PC-9 (cell line): ENCODE results near the gene HEBP1. TPM values are rescaled to one million over a fixed set of nuclear protein-coding genes. Genes with fewer than 3 reads are reported as not detected.

Experiments
- BruUV-seq: library from RNA; stranded (reverse); fragments of 400-500 nt; replicated peaks from 2 replicates; lab custom pipeline; 2021; lab: Mats Ljungman, UMichigan
- CTCF ChIA-PET: fragments of 300-600 bp; sonication (Branson Sonifier 250); formaldehyde crosslinking; loops from one replicate; lab custom pipeline; 2022; ENCODE audit warnings: antibody characterized with exemption; lab: Charles Lee
- POLR2A ChIA-PET: fragments of 300-600 bp; sonication (Branson Sonifier 250); formaldehyde crosslinking; loops from one replicate; lab custom pipeline; 2022; ENCODE audit warnings: antibody characterized with exemption; ENCODE audit not compliant: unreplicated experiment; lab: Charles Lee
- DNase-seq, 2 experiments: peaks; one replicate each; pipeline versions ENCODE4 v3.0.0 to v3.0.0-alpha.2; 2015 to 2022; ENCODE audit warnings: mixed read lengths in 1 of 2
- H2AFZ ChIP-seq: fragments of 200-600 bp; sonication (generic); 2 replicates; pipeline ENCODE4 v1.8.1; 2017; ENCODE audit warnings: antibody characterized with exemption
- H3F3A ChIP-seq: fragments of 200-600 bp; sonication (generic); 2 replicates; pipeline ENCODE4 v1.8.1; 2017; ENCODE audit warnings: antibody characterized with exemption, mild to moderate bottlenecking, low read depth; ENCODE audit not compliant: insufficient read depth
- H3K27ac ChIP-seq: fragments of 200-600 bp; sonication (generic); 2 replicates; pipeline ENCODE4 v1.6.1; 2016; ENCODE audit warnings: mixed run types
- H3K27me3 ChIP-seq: fragments of 200-600 bp; sonication (generic); 2 replicates; pipeline ENCODE4 v1.6.1; 2016; ENCODE audit warnings: low read depth, mixed run types; ENCODE audit not compliant: insufficient read depth
- H3K36me3 ChIP-seq: fragments of 200-600 bp; sonication (generic); 2 replicates; pipeline ENCODE4 v1.6.1; 2016; ENCODE audit warnings: low read depth, mixed run types
- H3K4me1 ChIP-seq: fragments of 200-600 bp; sonication (generic); replicated peaks from 2 replicates; pipeline ENCODE4 v1.6.1; 2016; ENCODE audit warnings: mixed run types; ENCODE audit not compliant: insufficient read depth
- H3K4me2 ChIP-seq: fragments of 200-600 bp; sonication (generic); 2 replicates; pipeline ENCODE4 v1.6.1; 2017; ENCODE audit warnings: mixed run types
- H3K4me3 ChIP-seq: fragments of 200-600 bp; sonication (generic); 2 replicates; pipeline ENCODE4 v1.6.1; 2016; ENCODE audit warnings: mixed run types
- H3K79me2 ChIP-seq: fragments of 200-600 bp; sonication (generic); 2 replicates; pipeline ENCODE4 v1.6.1; 2017; ENCODE audit warnings: low read depth, mixed run types
- H3K9me2 ChIP-seq: fragments of 200-600 bp; sonication (generic); 2 replicates; pipeline ENCODE4 v1.8.1; 2017; ENCODE audit warnings: mild to moderate bottlenecking; ENCODE audit not compliant: insufficient read depth
- H3K9me3 ChIP-seq: fragments of 200-600 bp; sonication (generic); 2 replicates; pipeline ENCODE4 v1.8.1; 2016; ENCODE audit warnings: low read depth; ENCODE audit not compliant: insufficient read depth
- H4K20me1 ChIP-seq: fragments of 200-600 bp; sonication (generic); 2 replicates; pipeline ENCODE4 v1.8.1; 2017; ENCODE audit not compliant: insufficient read depth
- EZH2 ChIP-seq: fragments of 200-600 bp; sonication (generic); IDR thresholded peaks from 2 replicates; pipeline ENCODE4 v1.8.0; 2017; ENCODE audit warnings: antibody characterized with exemption, low read depth
- intact Hi-C: fragments of 100-400 bp; cut with micrococcal nuclease; formaldehyde crosslinking; loops from one replicate; pipeline ENCODE4 v1.10.0; 2022; ENCODE audit not compliant: unreplicated experiment
- total RNA-seq: library from RNA; stranded (reverse); gene quantifications from 2 replicates; pipeline ENCODE4 v1.2.3, GENCODE V29; 2021
- TF ChIP-seq, protein P1 (sequence below): fragments of 200-600 bp; sonication (generic); conservative IDR thresholded peaks from 2 replicates; pipeline ENCODE4 v1.6.1; 2017; ENCODE audit warnings: mixed run types, antibody characterized with exemption, mild to moderate bottlenecking, moderate library complexity

Gene HEBP1
- total RNA-seq, 1 experiment from 2014 or later: 148 TPM

DNA sequence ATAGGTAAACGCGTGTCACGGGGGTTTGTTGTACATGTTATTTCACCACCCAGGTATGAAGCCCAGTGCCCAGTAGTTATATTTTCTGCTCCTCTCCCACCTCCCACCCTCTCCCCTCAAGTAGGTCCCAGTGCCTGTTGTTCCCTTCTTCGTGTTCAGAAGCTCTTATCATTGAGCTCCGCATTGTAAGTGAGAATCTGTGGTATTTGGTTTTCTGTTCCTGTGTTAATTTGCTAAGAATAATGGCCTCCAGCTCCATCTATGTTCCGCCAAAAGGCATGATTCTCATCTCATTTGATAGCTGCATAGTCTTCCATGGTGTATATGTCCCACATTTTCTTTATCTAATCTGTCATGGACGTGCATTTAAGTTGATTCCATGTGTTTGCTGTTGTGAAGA, 41.2 kb downstream of the HEBP1 start:
- TF ChIP-seq, protein P1, sequence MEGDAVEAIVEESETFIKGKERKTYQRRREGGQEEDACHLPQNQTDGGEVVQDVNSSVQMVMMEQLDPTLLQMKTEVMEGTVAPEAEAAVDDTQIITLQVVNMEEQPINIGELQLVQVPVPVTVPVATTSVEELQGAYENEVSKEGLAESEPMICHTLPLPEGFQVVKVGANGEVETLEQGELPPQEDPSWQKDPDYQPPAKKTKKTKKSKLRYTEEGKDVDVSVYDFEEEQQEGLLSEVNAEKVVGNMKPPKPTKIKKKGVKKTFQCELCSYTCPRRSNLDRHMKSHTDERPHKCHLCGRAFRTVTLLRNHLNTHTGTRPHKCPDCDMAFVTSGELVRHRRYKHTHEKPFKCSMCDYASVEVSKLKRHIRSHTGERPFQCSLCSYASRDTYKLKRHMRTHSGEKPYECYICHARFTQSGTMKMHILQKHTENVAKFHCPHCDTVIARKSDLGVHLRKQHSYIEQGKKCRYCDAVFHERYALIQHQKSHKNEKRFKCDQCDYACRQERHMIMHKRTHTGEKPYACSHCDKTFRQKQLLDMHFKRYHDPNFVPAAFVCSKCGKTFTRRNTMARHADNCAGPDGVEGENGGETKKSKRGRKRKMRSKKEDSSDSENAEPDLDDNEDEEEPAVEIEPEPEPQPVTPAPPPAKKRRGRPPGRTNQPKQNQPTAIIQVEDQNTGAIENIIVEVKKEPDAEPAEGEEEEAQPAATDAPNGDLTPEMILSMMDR: no peak
- no peak for TF ChIP-seq EZH2
- Histone ChIP-seq H3K9me3 (no peaks in the 10 kb centered on the region), H3F3A (no peaks in the 10 kb centered on the region), H3K9me2 (no peaks in the 10 kb centered on the region), H2AFZ (no peak overlapping the region), H3K36me3 (no peaks in the 10 kb centered on the region), H3K4me3 (no peak overlapping the region), H4K20me1 (no peaks in the 10 kb centered on the region), H3K4me1 (no peaks in the 10 kb centered on the region), H3K4me2 (no peak overlapping the region), H3K27ac (no peak overlapping the region), H3K27me3 (no peaks in the 10 kb centered on the region), H3K79me2 (no peaks in the 10 kb centered on the region)
- intact Hi-C loops: no loop called here
- BruUV-seq: no TSS peak
- POLR2A ChIA-PET: no interaction called here
- no peak for DNase-seq
- CTCF ChIA-PET: no interaction called here

- H3F3A ChIP-seq: no peaks in the 10 kb centered on the region
- no peaks in the 10 kb centered on the region for H3K79me2 ChIP-seq
- CTCF ChIA-PET: interaction anchor here (0.6 kb wide), 1 partner anchor 301 kb away, joined by 5 read pairs; no protein-coding TSS in a partner anchor
- no peak overlapping the region for H3K4me2 ChIP-seq
- H3K27ac ChIP-seq: no peak overlapping the region
- H3K9me3 ChIP-seq: no peaks in the 10 kb centered on the region
- TF ChIP-seq EZH2: no peak
- TF ChIP-seq, protein P1: no peak
- no peaks in the 10 kb centered on the region for H3K4me1 ChIP-seq
- no peak overlapping the region for H2AFZ ChIP-seq
- no peaks in the 10 kb centered on the region for H3K27me3 ChIP-seq
- BruUV-seq: no TSS peak
- intact Hi-C loops: no loop called here
- DNase-seq: no peak
- no peaks in the 10 kb centered on the region for H4K20me1 ChIP-seq
- H3K36me3 ChIP-seq: no peaks in the 10 kb centered on the region
- H3K4me3 ChIP-seq: no peak overlapping the region
- no peaks in the 10 kb centered on the region for H3K9me2 ChIP-seq
- POLR2A ChIA-PET: interaction anchor here (0.5 kb wide), 1 partner anchor 218 kb away, joined by 5 read pairs; no protein-coding TSS in a partner anchor
Observed at GRCh38 chr12:12954878-12955625, 45.0 kb downstream of the HEBP1 start.

GRCh38 chr12:12954356-12954755, 45.7 kb downstream of the HEBP1 start:
- H3K4me2 ChIP-seq: no peak overlapping the region
- no peaks in the 10 kb centered on the region for H3K4me1 ChIP-seq
- H3K36me3 ChIP-seq: no peaks in the 10 kb centered on the region
- H3F3A ChIP-seq: no peaks in the 10 kb centered on the region
- no peaks in the 10 kb centered on the region for H3K79me2 ChIP-seq
- no peaks in the 10 kb centered on the region for H4K20me1 ChIP-seq
- no peaks in the 10 kb centered on the region for H3K9me3 ChIP-seq
- TF ChIP-seq, protein P1: no peak
- TF ChIP-seq EZH2: no peak
- H3K9me2 ChIP-seq: no peaks in the 10 kb centered on the region
- DNase-seq: no peak
- no peaks in the 10 kb centered on the region for H3K27me3 ChIP-seq
- POLR2A ChIA-PET: interaction anchor here (0.5 kb wide), 1 partner anchor 217 kb away, joined by 5 read pairs; no protein-coding TSS in a partner anchor
- intact Hi-C loops: no loop called here
- no peak overlapping the region for H2AFZ ChIP-seq
- no peak overlapping the region for H3K27ac ChIP-seq
- H3K4me3 ChIP-seq: no peak overlapping the region
- no TSS peak for BruUV-seq
- CTCF ChIA-PET: no interaction called here
